GM23248 (cell line): ENCODE data around the gene LUZP2. TPM values are rescaled to one million over a fixed set of nuclear protein-coding genes. Genes with fewer than 3 reads are reported as not detected.

ENCODE experiments used
- DNase-seq: peaks from one replicate; pipeline ENCODE4 v3.0.0-alpha.2; 2015
- H2AFZ ChIP-seq: fragments of 200-600 bp; sonication (generic); 2 replicates; pipeline ENCODE4 v1.6.1; 2016; ENCODE audit warnings: antibody characterized with exemption
- H3F3A ChIP-seq: fragments of 200-600 bp; sonication (generic); 2 replicates; pipeline ENCODE4 v1.6.1; 2016; ENCODE audit warnings: mild to moderate bottlenecking, antibody characterized with exemption, mixed run types; ENCODE audit not compliant: insufficient read depth
- H3K27ac ChIP-seq: fragments of 200-600 bp; sonication (generic); 2 replicates; pipeline ENCODE4 v1.5.1; 2016; ENCODE audit warnings: mild to moderate bottlenecking
- H3K27me3 ChIP-seq: fragments of 200-600 bp; sonication (generic); replicated peaks from 2 replicates; pipeline ENCODE4 v1.6.1; 2016; ENCODE audit warnings: mild to moderate bottlenecking; ENCODE audit not compliant: insufficient read depth
- H3K36me3 ChIP-seq: fragments of 200-600 bp; sonication (generic); 2 replicates; pipeline ENCODE4 v1.6.1; 2016; ENCODE audit warnings: low read depth, mild to moderate bottlenecking
- H3K4me1 ChIP-seq: fragments of 200-600 bp; sonication (generic); 2 replicates; pipeline ENCODE4 v1.6.1; 2016; ENCODE audit warnings: mild to moderate bottlenecking; ENCODE audit not compliant: insufficient read depth
- H3K4me2 ChIP-seq: fragments of 200-600 bp; sonication (generic); one replicate; pipeline ENCODE4 v1.6.1; 2016; ENCODE audit warnings: mild to moderate bottlenecking; ENCODE audit not compliant: unreplicated experiment
- H3K4me3 ChIP-seq: fragments of 200-600 bp; sonication (generic); 2 replicates; pipeline ENCODE4 v1.5.1; 2016; ENCODE audit warnings: mild to moderate bottlenecking
- H3K79me2 ChIP-seq: fragments of 200-600 bp; sonication (generic); 2 replicates; pipeline ENCODE4 v1.6.1; 2016; ENCODE audit warnings: mild to moderate bottlenecking; ENCODE audit not compliant: insufficient read depth
- H3K9ac ChIP-seq: fragments of 200-600 bp; sonication (generic); 2 replicates; pipeline ENCODE4 v1.6.1; 2016; ENCODE audit warnings: mild to moderate bottlenecking
- H3K9me2 ChIP-seq: fragments of 200-600 bp; sonication (generic); 2 replicates; pipeline ENCODE4 v1.6.1; 2016; ENCODE audit warnings: mixed run types, mild to moderate bottlenecking, moderate library complexity; ENCODE audit not compliant: insufficient read depth
- H3K9me3 ChIP-seq: fragments of 200-600 bp; sonication (generic); one replicate; pipeline ENCODE4 v1.6.1; 2017; ENCODE audit warnings: low read depth
- H4K20me1 ChIP-seq: fragments of 200-600 bp; sonication (generic); 2 replicates; pipeline ENCODE4 v1.6.0; 2016; ENCODE audit not compliant: insufficient read depth
- EZH2 ChIP-seq: fragments of 200-600 bp; sonication (generic); IDR thresholded peaks from 2 replicates; pipeline ENCODE4 v1.6.1; 2018; ENCODE audit warnings: antibody characterized with exemption, mild to moderate bottlenecking; ENCODE audit not compliant: insufficient read depth, poor library complexity, severe bottlenecking
- EZH2phosphoT487 ChIP-seq: fragments of 200-600 bp; sonication (generic); IDR thresholded peaks from 2 replicates; pipeline ENCODE4 v1.6.1; 2018; ENCODE audit warnings: antibody characterized with exemption, moderate library complexity, mild to moderate bottlenecking, low read depth; ENCODE audit not compliant: insufficient read depth
- WGBS, 2 experiments: methylation state at CpG; one replicate each; pipeline ENCODE4 v1.1.6; 2015 to 2017; ENCODE audit warnings: low lambda C conversion rate in 2 of 2, low coverage in 1 of 2; ENCODE audit errors: missing lambda C conversion rate in 2 of 2; 5-methylcytosine and 5-hydroxymethylcytosine counted together
- in situ Hi-C: fragments of 300-500 bp; cut with MboI; formaldehyde crosslinking; loops from 2 replicates; pipeline ENCODE4 v1.15.0; 2020
- polyA plus RNA-seq: library from polyadenylated mRNA; unstranded; fragments of >200 nt; fragmentation: Nextera tagmentation; extraction: Ambion mirVana; gene quantifications from 2 replicates; pipeline ENCODE4 v1.2.1, GENCODE V29; 2016
- total RNA-seq: library from RNA; depleted of rRNA; stranded (reverse); fragments of >200 nt; shearing (Covaris generic); gene quantifications from 2 replicates; pipeline ENCODE4 v1.2.3, GENCODE V29; 2014

The LUZP2 gene
- total and polyA plus RNA-seq, 2 experiments from 2014 or later = not detected

GRCh38 chr11:24514219-24514594 lies 17.4 kb downstream of the LUZP2 start:
- H3K27me3 ChIP-seq = no peaks in the 10 kb centered on the region
- H2AFZ ChIP-seq = no peak overlapping the region
- no peak overlapping the region for H3K27ac ChIP-seq
- no peaks in the 10 kb centered on the region for H3K36me3 ChIP-seq
- no peak for DNase-seq
- no peak overlapping the region for H3K4me2 ChIP-seq
- TF ChIP-seq EZH2phosphoT487 = no peak
- TF ChIP-seq EZH2 = no peak
- H3K9me2 ChIP-seq = no peaks in the 10 kb centered on the region
- H4K20me1 ChIP-seq = no peaks in the 10 kb centered on the region
- H3K9me3 ChIP-seq = no peaks in the 10 kb centered on the region
- H3K4me1 ChIP-seq = no peaks in the 10 kb centered on the region
- 29 to 35% methylated on average over 2 of the region's 2 CpGs for WGBS, 2 experiments
- in situ Hi-C loops = no loop called here
- H3K9ac ChIP-seq = no peak overlapping the region
- no peaks in the 10 kb centered on the region for H3F3A ChIP-seq
- H3K4me3 ChIP-seq = no peak overlapping the region
- no peaks in the 10 kb centered on the region for H3K79me2 ChIP-seq

- TF ChIP-seq EZH2phosphoT487 = no peak
- no peak for TF ChIP-seq EZH2
- no peaks in the 10 kb centered on the region for H3K79me2 ChIP-seq
- H3K9me3 ChIP-seq = no peaks in the 10 kb centered on the region
- no peak overlapping the region for H3K9ac ChIP-seq
- 41 to 51% methylated on average over 1 of the region's 1 CpG for WGBS, 2 experiments
- no peak overlapping the region for H3K4me2 ChIP-seq
- in situ Hi-C loops = no loop called here
- H3F3A ChIP-seq = no peaks in the 10 kb centered on the region
- H3K27me3 ChIP-seq = no peaks in the 10 kb centered on the region
- H4K20me1 ChIP-seq = no peaks in the 10 kb centered on the region
- H3K36me3 ChIP-seq = no peaks in the 10 kb centered on the region
- no peak overlapping the region for H3K27ac ChIP-seq
- H2AFZ ChIP-seq = no peak overlapping the region
- no peaks in the 10 kb centered on the region for H3K9me2 ChIP-seq
- no peak overlapping the region for H3K4me3 ChIP-seq
- no peaks in the 10 kb centered on the region for H3K4me1 ChIP-seq
- no peak for DNase-seq
Measured at GRCh38 chr11:24515632-24516031, 18.8 kb downstream of the LUZP2 start.

- H3K9ac ChIP-seq = no peak overlapping the region
- no peaks in the 10 kb centered on the region for H3K9me2 ChIP-seq
- no peak overlapping the region for H3K4me3 ChIP-seq
- H3K27ac ChIP-seq = no peak overlapping the region
- H4K20me1 ChIP-seq = no peaks in the 10 kb centered on the region
- no peaks in the 10 kb centered on the region for H3K4me1 ChIP-seq
- no peaks in the 10 kb centered on the region for H3K27me3 ChIP-seq
- H3K4me2 ChIP-seq = no peak overlapping the region
- in situ Hi-C loops = no loop called here
- no peaks in the 10 kb centered on the region for H3K36me3 ChIP-seq
- no peaks in the 10 kb centered on the region for H3K79me2 ChIP-seq
- no peak overlapping the region for H2AFZ ChIP-seq
- no peaks in the 10 kb centered on the region for H3F3A ChIP-seq
- no peaks in the 10 kb centered on the region for H3K9me3 ChIP-seq
- TF ChIP-seq EZH2 (no peak), EZH2phosphoT487 (no peak)
- no peak for DNase-seq
Measured at GRCh38 chr11:24516638-24517037, 19.8 kb downstream of the LUZP2 start.

- in situ Hi-C loops = no loop called here
- Histone ChIP-seq H3K4me3 (no peak overlapping the region), H3K9ac (no peak overlapping the region), H4K20me1 (no peaks in the 10 kb centered on the region), H3F3A (no peaks in the 10 kb centered on the region), H3K4me2 (no peak overlapping the region), H3K36me3 (no peaks in the 10 kb centered on the region), H3K9me3 (no peaks in the 10 kb centered on the region), H3K79me2 (no peaks in the 10 kb centered on the region), H3K9me2 (no peaks in the 10 kb centered on the region), H3K4me1 (no peaks in the 10 kb centered on the region), H3K27me3 (no peaks in the 10 kb centered on the region), H2AFZ (no peak overlapping the region), H3K27ac (no peak overlapping the region)
- 25 to 28% methylated on average over 5 of the region's 5 CpGs for WGBS, 2 experiments
- TF ChIP-seq EZH2 = no peak
- TF ChIP-seq EZH2phosphoT487 = no peak
- no peak for DNase-seq
Measured at GRCh38 chr11:24521601-24522000, 24.7 kb downstream of the LUZP2 start.

GRCh38 chr11:24524156-24524555 lies 27.3 kb downstream of the LUZP2 start:
- DNase-seq = no peak
- Histone ChIP-seq H3K9ac (no peak overlapping the region), H3K4me1 (no peaks in the 10 kb centered on the region), H3K27ac (no peak overlapping the region), H2AFZ (no peak overlapping the region), H3K9me3 (no peaks in the 10 kb centered on the region), H3K79me2 (no peaks in the 10 kb centered on the region), H3K4me3 (no peak overlapping the region), H3F3A (no peaks in the 10 kb centered on the region), H3K9me2 (no peaks in the 10 kb centered on the region), H3K4me2 (no peak overlapping the region), H3K36me3 (no peaks in the 10 kb centered on the region), H3K27me3 (no peaks in the 10 kb centered on the region), H4K20me1 (no peaks in the 10 kb centered on the region)
- in situ Hi-C loops = no loop called here
- WGBS, 2 experiments = 22 to 29% methylated on average over 3 of the region's 3 CpGs
- TF ChIP-seq EZH2phosphoT487 (no peak), EZH2 (no peak)
